HCT116 (cell line): ENCODE data around the gene FCN1. TPM values are rescaled to one million over a fixed set of nuclear protein-coding genes. Genes with fewer than 3 reads are reported as not detected.

ENCODE experiments used
- ATAC-seq: fragments of 200-7000 bp; cut with Tn5 transposase; 2 replicates; pipeline ENCODE4 v1.9.1; 2020; ENCODE audit warnings: mild to moderate bottlenecking, moderate library complexity
- BruUV-seq: library from RNA; stranded (reverse); fragments of 400-500 nt; replicated peaks from 2 replicates; lab custom pipeline; 2021; lab: Mats Ljungman, UMichigan
- CTCF ChIA-PET: fragments of 300-600 bp; sonication (Branson Sonifier 250); formaldehyde crosslinking; loops from one replicate; lab custom pipeline; 2021; ENCODE audit warnings: antibody characterized with exemption; lab: Charles Lee
- POLR2A ChIA-PET: fragments of 300-600, 350-600 bp; sonication (Branson Sonifier 250); formaldehyde crosslinking; loops from one replicate; lab custom pipeline; 2021; ENCODE audit warnings: antibody characterized with exemption; lab: Charles Lee
- RAD21 ChIA-PET, 2 experiments: fragments of 300-600 bp; sonication (Branson Sonifier 250); formaldehyde crosslinking; loops; one replicate each; lab custom pipeline; 2023; ENCODE audit warnings: low total read pairs in 2 of 2; ENCODE audit not compliant: uncharacterized antibody in 2 of 2, unreplicated experiment in 2 of 2, low non-redundant PET in 1 of 2; lab: Charles Lee
- DNase-seq: peaks from one replicate; pipeline ENCODE4 v3.0.0-alpha.2; 2010; ENCODE audit warnings: low read depth, low spot score
- H2AFZ ChIP-seq: fragments of 200-600 bp; shearing (Covaris generic), sonication (generic); 2 replicates; pipeline ENCODE4 v1.6.1; 2017; ENCODE audit warnings: low read depth, mixed run types, mixed read lengths, antibody characterized with exemption, low read length; ENCODE audit not compliant: poor library complexity, severe bottlenecking
- H3K27ac ChIP-seq: 2 replicates; pipeline ENCODE4 v1.5.1; 2012; ENCODE audit warnings: low read depth, low read length
- H3K27me3 ChIP-seq: fragments of 200-600 bp; sonication (generic); 2 replicates; pipeline ENCODE4 v1.6.1; 2016; ENCODE audit warnings: mixed run types, low read length, mixed read lengths; ENCODE audit not compliant: insufficient read depth
- H3K36me3 ChIP-seq, 2 experiments: fragments of 200-500 bp in 1 of 2; fragments of 200-600 bp in 1 of 2; sonication (Bioruptor generic) in 1 of 2; sonication (generic) in 1 of 2; 2 replicates each; pipeline versions ENCODE4 v1.5.1 to v1.6.1; 2014 to 2016; ENCODE audit warnings: low read length in 2 of 2, inconsistent platforms in 1 of 2, mixed read lengths in 1 of 2, mixed run types in 1 of 2; ENCODE audit not compliant: insufficient read depth in 2 of 2, control insufficient read depth in 1 of 2
- H3K4me1 ChIP-seq, 2 experiments: fragments of 200-600 bp in 1 of 2; sonication (generic) in 1 of 2; 2 replicates each; pipeline versions ENCODE4 v1.5.1 to v1.6.1; 2012 to 2017; ENCODE audit warnings: low read length in 2 of 2, inconsistent platforms in 1 of 2, mild to moderate bottlenecking in 1 of 2, mixed read lengths in 1 of 2, mixed run types in 1 of 2, moderate library complexity in 1 of 2; ENCODE audit not compliant: insufficient read depth in 2 of 2, control insufficient read depth in 1 of 2
- H3K4me2 ChIP-seq: fragments of 200-600 bp; sonication (generic); 2 replicates; pipeline ENCODE4 v1.6.1; 2017; ENCODE audit warnings: mixed run types, low read length, mixed read lengths
- H3K4me3 ChIP-seq, 2 experiments: fragments of 200-600 bp in 1 of 2; sonication (generic) in 1 of 2; replicated peaks in 1 of 2; 2 replicates each; pipeline ENCODE4 v1.5.1; 2011 to 2016; ENCODE audit warnings: low read length in 2 of 2, control low read depth in 1 of 2, low read depth in 1 of 2, mild to moderate bottlenecking in 1 of 2, mixed read lengths in 1 of 2, mixed run types in 1 of 2
- H3K79me2 ChIP-seq: fragments of 200-600 bp; sonication (generic); 2 replicates; pipeline ENCODE4 v1.6.1; 2017; ENCODE audit warnings: mild to moderate bottlenecking, mixed run types, low read length, moderate library complexity, mixed read lengths; ENCODE audit not compliant: insufficient read depth
- H3K9ac ChIP-seq: fragments of 200-600 bp; sonication (generic); 2 replicates; pipeline ENCODE4 v1.6.1; 2016; ENCODE audit warnings: low read length, mixed read lengths
- H3K9me2 ChIP-seq: fragments of 200-600 bp; sonication (generic), shearing (Covaris generic); 2 replicates; pipeline ENCODE4 v1.6.1; 2017; ENCODE audit warnings: mixed run types, mild to moderate bottlenecking, moderate library complexity; ENCODE audit not compliant: insufficient read depth
- H3K9me3 ChIP-seq, 2 experiments: fragments of 200-500 bp in 1 of 2; fragments of 200-600 bp in 1 of 2; sonication (Bioruptor generic) in 1 of 2; sonication (generic) in 1 of 2; 2 replicates each; pipeline ENCODE4 v1.6.1; 2014 to 2017; ENCODE audit warnings: low read length in 2 of 2, mixed read lengths in 2 of 2, inconsistent platforms in 1 of 2, low read depth in 1 of 2, mild to moderate bottlenecking in 1 of 2, mixed run types in 1 of 2, moderate library complexity in 1 of 2; ENCODE audit not compliant: control insufficient read depth in 1 of 2, insufficient read depth in 1 of 2
- H4K20me1 ChIP-seq: fragments of 200-600 bp; sonication (generic), shearing (Covaris generic); 2 replicates; pipeline ENCODE4 v1.6.1; 2017; ENCODE audit warnings: mixed run types, mild to moderate bottlenecking, moderate library complexity; ENCODE audit not compliant: insufficient read depth
- CBX3 ChIP-seq: IDR thresholded peaks from 2 replicates; pipeline ENCODE4 v1.6.1; 2012; ENCODE audit warnings: low read depth
- EGR1 ChIP-seq: IDR thresholded peaks from 2 replicates; pipeline ENCODE4 v1.6.1; 2012; ENCODE audit warnings: low read depth
- ELF1 ChIP-seq: IDR thresholded peaks from 2 replicates; pipeline ENCODE4 v1.6.1; 2012; ENCODE audit warnings: low read depth, borderline replicate concordance
- EZH2 ChIP-seq: fragments of 200-600 bp; sonication (generic); IDR thresholded peaks from 2 replicates; pipeline ENCODE4 v1.6.1; 2017; ENCODE audit warnings: antibody characterized with exemption, mixed run types
- EZH2phosphoT487 ChIP-seq: fragments of 200-600 bp; IDR thresholded peaks from 2 replicates; pipeline ENCODE4 v1.6.1; 2018; ENCODE audit warnings: antibody characterized with exemption, borderline replicate concordance
- JUND ChIP-seq: IDR thresholded peaks from 2 replicates; pipeline ENCODE4 v1.6.1; 2012
- POLR2A ChIP-seq: IDR thresholded peaks from 2 replicates; pipeline ENCODE4 v1.7.0; 2011; ENCODE audit warnings: borderline replicate concordance; ENCODE audit not compliant: insufficient read depth, insufficient read length; ENCODE audit errors: extremely low read depth
- RAD21 ChIP-seq: IDR thresholded peaks from 2 replicates; pipeline ENCODE4 v1.6.1; 2012; ENCODE audit warnings: low read depth, mild to moderate bottlenecking
- SIN3A ChIP-seq: IDR thresholded peaks from 2 replicates; pipeline ENCODE4 v1.6.1; 2012; ENCODE audit warnings: low read depth
- SP1 ChIP-seq: IDR thresholded peaks from 2 replicates; pipeline ENCODE4 v1.6.1; 2012; ENCODE audit warnings: low read depth
- SRF ChIP-seq: IDR thresholded peaks from 2 replicates; pipeline ENCODE4 v1.6.1; 2012; ENCODE audit warnings: low read depth
- TCF7L2 ChIP-seq: IDR thresholded peaks from 2 replicates; pipeline ENCODE4 v1.7.0; 2011; ENCODE audit warnings: borderline replicate concordance, inconsistent platforms; ENCODE audit not compliant: insufficient read depth, insufficient read length; ENCODE audit errors: extremely low read depth
- YY1 ChIP-seq: IDR thresholded peaks from 2 replicates; pipeline ENCODE4 v1.6.1; 2011; ENCODE audit warnings: low read length, low read depth, moderate library complexity, mild to moderate bottlenecking; ENCODE audit not compliant: insufficient replicate concordance; ENCODE audit errors: extremely low read depth
- ZFX ChIP-seq: fragments of 450-650 bp; IDR thresholded peaks from 2 replicates; pipeline ENCODE4 v1.6.1; 2017
- ZNF274 ChIP-seq: fragments of 200-500 bp; sonication (Bioruptor generic); IDR thresholded peaks from 2 replicates; pipeline ENCODE4 v1.6.1; 2014; ENCODE audit warnings: mild to moderate bottlenecking, low read depth, low read length, inconsistent platforms
- intact Hi-C: fragments of 100-400 bp; cut with micrococcal nuclease; formaldehyde crosslinking; loops from 2 replicates; pipeline ENCODE4 v1.10.0; 2022
- total RNA-seq: library from RNA; stranded (reverse); gene quantifications from one replicate; pipeline ENCODE4 v1.2.1, GENCODE V29; 2021; ENCODE audit not compliant: unreplicated experiment
- TF ChIP-seq, protein P1 (sequence below): IDR thresholded peaks from 2 replicates; pipeline ENCODE4 v1.6.1; 2012
- TF ChIP-seq, protein P2 (sequence below): IDR thresholded peaks from 2 replicates; pipeline ENCODE4 v1.6.1; 2011; ENCODE audit warnings: mild to moderate bottlenecking, low read length, moderate library complexity; ENCODE audit not compliant: insufficient replicate concordance; ENCODE audit errors: extremely low read depth
- TF ChIP-seq, protein P3 (sequence below): IDR thresholded peaks from 2 replicates; pipeline ENCODE4 v1.6.1; 2012
- TF ChIP-seq, protein P4 (sequence below), 3 experiments: fragments of 200-600 bp in 1 of 3; sonication (generic) in 1 of 3; IDR thresholded peaks in 2 of 3; conservative IDR thresholded peaks in 1 of 3; 2 replicates each; pipeline ENCODE4 v1.5.1; 2012 to 2017; ENCODE audit warnings: low read depth in 2 of 3, low read length in 2 of 3, antibody characterized with exemption in 1 of 3, borderline replicate concordance in 1 of 3, control low read depth in 1 of 3, mild to moderate bottlenecking in 1 of 3, mixed read lengths in 1 of 3, mixed run types in 1 of 3, moderate library complexity in 1 of 3; ENCODE audit not compliant: insufficient read depth in 1 of 3
- TF ChIP-seq, protein P5 (sequence below): IDR thresholded peaks from 2 replicates; pipeline ENCODE4 v1.6.1; 2012; ENCODE audit warnings: low read depth

Gene FCN1
- total RNA-seq, 1 experiment from 2014 or later: not detected

DNA sequence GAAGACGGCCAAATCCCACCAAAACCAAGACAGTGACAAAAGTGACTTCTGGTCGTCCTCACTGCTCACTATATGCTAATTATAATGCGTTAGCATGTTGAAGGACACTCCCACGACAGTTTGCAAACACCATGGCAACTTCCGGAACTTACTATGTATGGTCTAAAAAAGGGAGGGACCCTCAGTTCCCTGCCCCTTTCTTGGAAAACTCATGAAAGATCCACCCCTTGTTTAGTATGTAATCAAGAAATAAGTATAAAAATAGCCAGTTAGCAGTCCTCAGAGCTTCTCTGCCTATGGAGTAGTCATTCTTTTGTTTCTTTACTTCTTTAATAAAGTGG is 27.6 kb downstream of the FCN1 start:
- Histone ChIP-seq H3K36me3 (no peaks in the 10 kb centered on the region), H3K4me1 (peaks cover 2 to 3% of the 10 kb centered on the region in 2 experiments), H4K20me1 (no peaks in the 10 kb centered on the region), H3K79me2 (no peaks in the 10 kb centered on the region), H3K9me2 (no peaks in the 10 kb centered on the region), H3K27ac (no peak overlapping the region), H3K4me3 (no peak overlapping the region), H2AFZ (no peak overlapping the region), H3K4me2 (no peak overlapping the region), H3K9ac (no peak overlapping the region), H3K27me3 (no peaks in the 10 kb centered on the region), H3K9me3 (no peaks in the 10 kb centered on the region)
- no peak for DNase-seq
- POLR2A ChIA-PET: no interaction called here
- no peak for ATAC-seq
- TF ChIP-seq YY1 (no peak), ELF1 (no peak), JUND (no peak), EZH2 (no peak), ZNF274 (no peak), RAD21 (no peak), SRF (no peak), EZH2phosphoT487 (no peak), CBX3 (no peak), POLR2A (no peak), EGR1 (no peak), SP1 (no peak), ZFX (no peak), SIN3A (no peak), TCF7L2 (no peak)
- TF ChIP-seq, protein P1, sequence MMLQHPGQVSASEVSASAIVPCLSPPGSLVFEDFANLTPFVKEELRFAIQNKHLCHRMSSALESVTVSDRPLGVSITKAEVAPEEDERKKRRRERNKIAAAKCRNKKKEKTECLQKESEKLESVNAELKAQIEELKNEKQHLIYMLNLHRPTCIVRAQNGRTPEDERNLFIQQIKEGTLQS: no peak
- TF ChIP-seq, protein P2, sequence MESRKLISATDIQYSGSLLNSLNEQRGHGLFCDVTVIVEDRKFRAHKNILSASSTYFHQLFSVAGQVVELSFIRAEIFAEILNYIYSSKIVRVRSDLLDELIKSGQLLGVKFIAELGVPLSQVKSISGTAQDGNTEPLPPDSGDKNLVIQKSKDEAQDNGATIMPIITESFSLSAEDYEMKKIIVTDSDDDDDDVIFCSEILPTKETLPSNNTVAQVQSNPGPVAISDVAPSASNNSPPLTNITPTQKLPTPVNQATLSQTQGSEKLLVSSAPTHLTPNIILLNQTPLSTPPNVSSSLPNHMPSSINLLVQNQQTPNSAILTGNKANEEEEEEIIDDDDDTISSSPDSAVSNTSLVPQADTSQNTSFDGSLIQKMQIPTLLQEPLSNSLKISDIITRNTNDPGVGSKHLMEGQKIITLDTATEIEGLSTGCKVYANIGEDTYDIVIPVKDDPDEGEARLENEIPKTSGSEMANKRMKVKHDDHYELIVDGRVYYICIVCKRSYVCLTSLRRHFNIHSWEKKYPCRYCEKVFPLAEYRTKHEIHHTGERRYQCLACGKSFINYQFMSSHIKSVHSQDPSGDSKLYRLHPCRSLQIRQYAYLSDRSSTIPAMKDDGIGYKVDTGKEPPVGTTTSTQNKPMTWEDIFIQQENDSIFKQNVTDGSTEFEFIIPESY: no peak
- TF ChIP-seq, protein P3, sequence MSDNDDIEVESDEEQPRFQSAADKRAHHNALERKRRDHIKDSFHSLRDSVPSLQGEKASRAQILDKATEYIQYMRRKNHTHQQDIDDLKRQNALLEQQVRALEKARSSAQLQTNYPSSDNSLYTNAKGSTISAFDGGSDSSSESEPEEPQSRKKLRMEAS: no peak
- TF ChIP-seq, protein P4, sequence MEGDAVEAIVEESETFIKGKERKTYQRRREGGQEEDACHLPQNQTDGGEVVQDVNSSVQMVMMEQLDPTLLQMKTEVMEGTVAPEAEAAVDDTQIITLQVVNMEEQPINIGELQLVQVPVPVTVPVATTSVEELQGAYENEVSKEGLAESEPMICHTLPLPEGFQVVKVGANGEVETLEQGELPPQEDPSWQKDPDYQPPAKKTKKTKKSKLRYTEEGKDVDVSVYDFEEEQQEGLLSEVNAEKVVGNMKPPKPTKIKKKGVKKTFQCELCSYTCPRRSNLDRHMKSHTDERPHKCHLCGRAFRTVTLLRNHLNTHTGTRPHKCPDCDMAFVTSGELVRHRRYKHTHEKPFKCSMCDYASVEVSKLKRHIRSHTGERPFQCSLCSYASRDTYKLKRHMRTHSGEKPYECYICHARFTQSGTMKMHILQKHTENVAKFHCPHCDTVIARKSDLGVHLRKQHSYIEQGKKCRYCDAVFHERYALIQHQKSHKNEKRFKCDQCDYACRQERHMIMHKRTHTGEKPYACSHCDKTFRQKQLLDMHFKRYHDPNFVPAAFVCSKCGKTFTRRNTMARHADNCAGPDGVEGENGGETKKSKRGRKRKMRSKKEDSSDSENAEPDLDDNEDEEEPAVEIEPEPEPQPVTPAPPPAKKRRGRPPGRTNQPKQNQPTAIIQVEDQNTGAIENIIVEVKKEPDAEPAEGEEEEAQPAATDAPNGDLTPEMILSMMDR (IDR thresholded peaks at IDR 0.05 in 2 of 3, conservative IDR thresholded peaks at IDR 0.05 in 1 of 3; ENCODE audit: borderline replicate concordance in 1 of 3, insufficient read depth in 1 of 3, low read depth in 2 of 3, low read length in 2 of 3): no peak
- TF ChIP-seq, protein P5, sequence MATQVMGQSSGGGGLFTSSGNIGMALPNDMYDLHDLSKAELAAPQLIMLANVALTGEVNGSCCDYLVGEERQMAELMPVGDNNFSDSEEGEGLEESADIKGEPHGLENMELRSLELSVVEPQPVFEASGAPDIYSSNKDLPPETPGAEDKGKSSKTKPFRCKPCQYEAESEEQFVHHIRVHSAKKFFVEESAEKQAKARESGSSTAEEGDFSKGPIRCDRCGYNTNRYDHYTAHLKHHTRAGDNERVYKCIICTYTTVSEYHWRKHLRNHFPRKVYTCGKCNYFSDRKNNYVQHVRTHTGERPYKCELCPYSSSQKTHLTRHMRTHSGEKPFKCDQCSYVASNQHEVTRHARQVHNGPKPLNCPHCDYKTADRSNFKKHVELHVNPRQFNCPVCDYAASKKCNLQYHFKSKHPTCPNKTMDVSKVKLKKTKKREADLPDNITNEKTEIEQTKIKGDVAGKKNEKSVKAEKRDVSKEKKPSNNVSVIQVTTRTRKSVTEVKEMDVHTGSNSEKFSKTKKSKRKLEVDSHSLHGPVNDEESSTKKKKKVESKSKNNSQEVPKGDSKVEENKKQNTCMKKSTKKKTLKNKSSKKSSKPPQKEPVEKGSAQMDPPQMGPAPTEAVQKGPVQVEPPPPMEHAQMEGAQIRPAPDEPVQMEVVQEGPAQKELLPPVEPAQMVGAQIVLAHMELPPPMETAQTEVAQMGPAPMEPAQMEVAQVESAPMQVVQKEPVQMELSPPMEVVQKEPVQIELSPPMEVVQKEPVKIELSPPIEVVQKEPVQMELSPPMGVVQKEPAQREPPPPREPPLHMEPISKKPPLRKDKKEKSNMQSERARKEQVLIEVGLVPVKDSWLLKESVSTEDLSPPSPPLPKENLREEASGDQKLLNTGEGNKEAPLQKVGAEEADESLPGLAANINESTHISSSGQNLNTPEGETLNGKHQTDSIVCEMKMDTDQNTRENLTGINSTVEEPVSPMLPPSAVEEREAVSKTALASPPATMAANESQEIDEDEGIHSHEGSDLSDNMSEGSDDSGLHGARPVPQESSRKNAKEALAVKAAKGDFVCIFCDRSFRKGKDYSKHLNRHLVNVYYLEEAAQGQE: no peak
- BruUV-seq: no TSS peak
- RAD21 ChIA-PET: no interaction called here
- intact Hi-C loops: no loop called here
- CTCF ChIA-PET: no interaction called here
